WTC11 (cell line): ENCODE results near the gene PRKN. TPM values are rescaled to one million over a fixed set of nuclear protein-coding genes. Genes with fewer than 3 reads are reported as not detected.
"Not testable (repeated sequence)": the region's sequence is repeated elsewhere in the genome, so short reads cannot be mapped to it uniquely, and the experiment has no call there.

Source experiments
- ATAC-seq: fragments of 200-7000 bp; cut with Tn5 transposase; 2 replicates; pipeline ENCODE4 v1.10.0; 2021; ENCODE audit warnings: mild to moderate bottlenecking, moderate library complexity
- CTCF ChIA-PET: fragments of 300-600 bp; sonication (Branson Sonifier 250); formaldehyde crosslinking; loops from one replicate; lab custom pipeline; 2021; ENCODE audit warnings: antibody characterized with exemption; lab: Charles Lee
- POLR2A ChIA-PET: fragments of 350-600 bp; sonication (Branson Sonifier 250); formaldehyde crosslinking; loops from one replicate; lab custom pipeline; 2021; ENCODE audit warnings: antibody characterized with exemption; lab: Charles Lee
- DNase-seq: peaks from one replicate; pipeline ENCODE4 v3.0.0; 2021; ENCODE audit warnings: low spot score
- H3K27ac Mint-ChIP-seq: 2 replicates; pipeline ENCODE4 v1.8.0; 2021; ENCODE audit warnings: mixed read lengths
- H3K27me3 Mint-ChIP-seq: 2 replicates; pipeline ENCODE4 v1.8.0; 2021; ENCODE audit warnings: low read depth, mild to moderate bottlenecking, moderate library complexity, mixed read lengths
- H3K36me3 Mint-ChIP-seq: 2 replicates; pipeline ENCODE4 v1.8.0; 2021; ENCODE audit warnings: mixed read lengths
- H3K4me1 Mint-ChIP-seq: 2 replicates; pipeline ENCODE4 v1.8.0; 2022; ENCODE audit warnings: mixed read lengths
- H3K4me3 Mint-ChIP-seq: 2 replicates; pipeline ENCODE4 v1.8.0; 2021; ENCODE audit warnings: mild to moderate bottlenecking, moderate library complexity, mixed read lengths
- H3K9me3 Mint-ChIP-seq: 2 replicates; pipeline ENCODE4 v1.8.0; 2021; ENCODE audit warnings: mixed read lengths
- AR ChIP-seq: fragments of 250-450 bp; sonication (Bioruptor Pico); IDR thresholded peaks from 2 replicates; pipeline ENCODE4 v1.9.0; 2021; ENCODE audit warnings: mild to moderate bottlenecking
- ATF1 ChIP-seq: sonication (generic); formaldehyde crosslinking; IDR thresholded peaks from 2 replicates; pipeline ENCODE4 v1.8.1; 2023; ENCODE audit warnings: mild to moderate bottlenecking, moderate library complexity, missing genetic modification reagents
- ATF2 ChIP-seq: sonication (generic); formaldehyde crosslinking; IDR thresholded peaks from 2 replicates; pipeline ENCODE4 v1.8.1; 2022; ENCODE audit warnings: low read depth, missing genetic modification reagents, borderline replicate concordance
- E2F1 ChIP-seq: sonication (generic); formaldehyde crosslinking; IDR thresholded peaks from 2 replicates; pipeline ENCODE4 v1.8.0; 2022; ENCODE audit warnings: mild to moderate bottlenecking, missing genetic modification reagents
- E2F4 ChIP-seq: sonication (generic); formaldehyde crosslinking; IDR thresholded peaks from 2 replicates; pipeline ENCODE4 v1.8.1; 2022; ENCODE audit warnings: low read depth, mild to moderate bottlenecking, moderate library complexity, missing genetic modification reagents, borderline replicate concordance
- FOXP1 ChIP-seq: sonication (generic); formaldehyde crosslinking; IDR thresholded peaks from 2 replicates; pipeline ENCODE4 v1.8.0; 2022; ENCODE audit warnings: missing genetic modification reagents, mild to moderate bottlenecking, moderate library complexity, borderline replicate concordance
- GTF2I ChIP-seq: fragments of 250-450 bp; sonication (Bioruptor Pico); conservative IDR thresholded peaks from 2 replicates; pipeline ENCODE4 v1.4.0; 2021; ENCODE audit warnings: mild to moderate bottlenecking
- JUN ChIP-seq: sonication (generic); formaldehyde crosslinking; IDR thresholded peaks from 2 replicates; pipeline ENCODE4 v1.8.0; 2023; ENCODE audit warnings: mild to moderate bottlenecking, missing genetic modification reagents
- MAX ChIP-seq: sonication (generic); formaldehyde crosslinking; IDR thresholded peaks from 2 replicates; pipeline ENCODE4 v1.8.0; 2022; ENCODE audit warnings: mild to moderate bottlenecking, missing genetic modification reagents
- MXD4 ChIP-seq: fragments of 250-450 bp; sonication (Bioruptor Pico); IDR thresholded peaks from 2 replicates; pipeline ENCODE4 v1.8.0; 2021; ENCODE audit warnings: mild to moderate bottlenecking, moderate library complexity, borderline replicate concordance
- NFYB ChIP-seq: sonication (generic); formaldehyde crosslinking; conservative IDR thresholded peaks from 2 replicates; pipeline ENCODE4 v1.8.0; 2022; ENCODE audit warnings: low read depth, missing genetic modification reagents
- NR2C2 ChIP-seq: sonication (generic); formaldehyde crosslinking; IDR thresholded peaks from 2 replicates; pipeline ENCODE4 v1.8.0; 2022; ENCODE audit warnings: mild to moderate bottlenecking, missing genetic modification reagents
- PREB ChIP-seq: sonication (generic); formaldehyde crosslinking; IDR thresholded peaks from 2 replicates; pipeline ENCODE4 v1.8.1; 2022; ENCODE audit warnings: mild to moderate bottlenecking, missing genetic modification reagents, moderate library complexity, borderline replicate concordance
- SMAD3 ChIP-seq: sonication (generic); formaldehyde crosslinking; IDR thresholded peaks from 2 replicates; pipeline ENCODE4 v1.8.0; 2022; ENCODE audit warnings: missing genetic modification reagents, mild to moderate bottlenecking, borderline replicate concordance
- TEAD4 ChIP-seq: sonication (generic); formaldehyde crosslinking; IDR thresholded peaks from 2 replicates; pipeline ENCODE4 v1.8.0; 2022; ENCODE audit warnings: mild to moderate bottlenecking, missing genetic modification reagents
- ZBTB21 ChIP-seq: sonication (generic); formaldehyde crosslinking; IDR thresholded peaks from 2 replicates; pipeline ENCODE4 v1.8.1; 2023; ENCODE audit warnings: mild to moderate bottlenecking, missing genetic modification reagents, borderline replicate concordance
- ZNF138 ChIP-seq: sonication (generic); formaldehyde crosslinking; conservative IDR thresholded peaks from 2 replicates; pipeline ENCODE4 v1.8.1; 2022; ENCODE audit warnings: mild to moderate bottlenecking, moderate library complexity, missing genetic modification reagents
- ZNF512 ChIP-seq: sonication (generic); formaldehyde crosslinking; IDR thresholded peaks from 2 replicates; pipeline ENCODE4 v1.8.1; 2022; ENCODE audit warnings: missing genetic modification reagents, borderline replicate concordance
- ZNF532 ChIP-seq: fragments of 250-450 bp; sonication (Bioruptor Pico); IDR thresholded peaks from 2 replicates; pipeline ENCODE4 v1.9.0; 2021; ENCODE audit warnings: mild to moderate bottlenecking, borderline replicate concordance
- total RNA-seq: library from RNA; stranded (reverse); gene quantifications from 3 replicates; pipeline ENCODE4 v1.2.3, GENCODE V29; 2021

The PRKN gene
- total RNA-seq, 1 experiment from 2014 or later, result 0.59 TPM

- no peak for TF ChIP-seq AR
- TF ChIP-seq E2F1, result no peak
- no peak for TF ChIP-seq ZNF532
Measured at GRCh38 chr6:161866570-161866969, 861.0 kb downstream of the PRKN start (continued).

GRCh38 chr6:161861061-161861460 lies 866.5 kb downstream of the PRKN start:
- peaks cover 20% of the 10 kb centered on the region for H3K4me1 Mint-ChIP-seq
- DNase-seq, H3K27ac Mint-ChIP-seq, ATAC-seq, H3K27me3 Mint-ChIP-seq, H3K36me3 Mint-ChIP-seq, H3K4me3 Mint-ChIP-seq, POLR2A ChIA-PET, CTCF ChIA-PET: not testable (repeated sequence)
- H3K9me3 Mint-ChIP-seq, result peaks cover 11% of the 10 kb centered on the region

- Mint-ChIP-seq H3K27me3 (no peaks in the 10 kb centered on the region), H3K27ac (no peak overlapping the region), H3K4me3 (no peak overlapping the region), H3K9me3 (no peaks in the 10 kb centered on the region), H3K36me3 (no peaks in the 10 kb centered on the region), H3K4me1 (peaks cover 37% of the 10 kb centered on the region)
- ChIA-PET CTCF (interaction anchor here (0.7 kb wide), 1 partner anchor 443 kb away, joined by 4 read pairs; no protein-coding TSS in a partner anchor), POLR2A (no interaction called here)
- ATAC-seq (no peak), DNase-seq (no peak)
- TF ChIP-seq TEAD4 (CRISPR knock-in tag), result no peak
- no peak for TF ChIP-seq E2F4 (CRISPR knock-in tag)
- TF ChIP-seq PREB (CRISPR knock-in tag), result no peak
- no peak for TF ChIP-seq ATF1 (CRISPR knock-in tag)
- no peak for TF ChIP-seq NR2C2 (CRISPR knock-in tag)
- TF ChIP-seq NFYB (CRISPR knock-in tag), result no peak
- no peak for TF ChIP-seq GTF2I
- no peak for TF ChIP-seq ZBTB21 (CRISPR knock-in tag)
- TF ChIP-seq SMAD3 (CRISPR knock-in tag), result no peak
- TF ChIP-seq ZNF138 (CRISPR knock-in tag), result no peak
- TF ChIP-seq FOXP1 (CRISPR knock-in tag), result no peak
- TF ChIP-seq MAX, result no peak
- TF ChIP-seq MXD4 (CRISPR knock-in tag), result no peak
- TF ChIP-seq ZNF512 (CRISPR knock-in tag), result no peak
- TF ChIP-seq ATF2 (CRISPR knock-in tag), result no peak
- no peak for TF ChIP-seq JUN (CRISPR knock-in tag)
Measured at GRCh38 chr6:161853657-161854056, 873.9 kb downstream of the PRKN start.
